ENCODE measurements around the gene GAS6.
"Not testable (repeated sequence)": the region's sequence is repeated elsewhere in the genome, so short reads cannot be mapped to it uniquely, and the experiment has no call there.

Gene GAS6

GRCh38 chr13:113837560-113838355 lies 26.1 kb downstream of the GAS6 start:
- no peak for DNase-seq (ENCODE audit: low spot score)

GRCh38 chr13:113836768-113837559 lies 26.9 kb downstream of the GAS6 start:
- DNase-seq (ENCODE audit: low spot score): no peak

GRCh38 chr13:113835461-113836270 lies 28.2 kb downstream of the GAS6 start:
- DNase-seq (ENCODE audit: low spot score): no peak

- DNase-seq (ENCODE audit: low spot score): no peak
Observed at GRCh38 chr13:113834496-113835200, 29.2 kb downstream of the GAS6 start.

GRCh38 chr13:113834006-113834405 lies 29.9 kb downstream of the GAS6 start:
- DNase-seq (ENCODE audit: low spot score): not testable (repeated sequence)

- no peak for DNase-seq (ENCODE audit: low spot score)
Observed at GRCh38 chr13:113833111-113833830, 30.6 kb downstream of the GAS6 start.

GRCh38 chr13:113832631-113833030 lies 31.2 kb downstream of the GAS6 start:
- no peak for DNase-seq (ENCODE audit: low spot score)

GRCh38 chr13:113832205-113832604 lies 31.7 kb downstream of the GAS6 start:
- DNase-seq (ENCODE audit: low spot score): no peak

GRCh38 chr13:113831061-113831460 lies 32.8 kb downstream of the GAS6 start:
- no peak for DNase-seq (ENCODE audit: low spot score)

- DNase-seq (ENCODE audit: low spot score): not testable (repeated sequence)
Observed at GRCh38 chr13:113830426-113830950, 33.4 kb downstream of the GAS6 start.

GRCh38 chr13:113828282-113828825 lies 35.5 kb downstream of the GAS6 start:
- DNase-seq (ENCODE audit: low spot score): no peak

- DNase-seq (ENCODE audit: low spot score): no peak
Observed at GRCh38 chr13:113827021-113827420, 36.9 kb downstream of the GAS6 start.

GRCh38 chr13:113826446-113826845 lies 37.4 kb downstream of the GAS6 start:
- DNase-seq (ENCODE audit: low spot score): not testable (repeated sequence)

- DNase-seq (ENCODE audit: low spot score): no peak
Observed at GRCh38 chr13:113825841-113826240, 38.0 kb downstream of the GAS6 start.

- no peak for DNase-seq (ENCODE audit: low spot score)
Observed at GRCh38 chr13:113823771-113824170, 40.1 kb downstream of the GAS6 start.

GRCh38 chr13:113822956-113823744 lies 40.7 kb downstream of the GAS6 start:
- DNase-seq (ENCODE audit: low spot score): no peak

- DNase-seq (ENCODE audit: low spot score): no peak
Observed at GRCh38 chr13:113822266-113822665, 41.6 kb downstream of the GAS6 start.

GRCh38 chr13:113821847-113822246 lies 42.0 kb downstream of the GAS6 start:
- DNase-seq (ENCODE audit: low spot score): no peak

- DNase-seq (ENCODE audit: low spot score): no peak
Observed at GRCh38 chr13:113820813-113821651, 42.8 kb downstream of the GAS6 start.
